GM19193 (cell line): ENCODE measurements around the gene ACVR1B.

Experiments
- POLR2A ChIP-seq: IDR thresholded peaks from 4 replicates; pipeline ENCODE4 v1.6.1; 2011; ENCODE audit not compliant: insufficient read depth, insufficient read length; ENCODE audit errors: extremely low read depth

The ACVR1B gene

GRCh38 chr12:51914034-51914923, 37.2 kb upstream of the ACVR1B start:
- TF ChIP-seq POLR2A = no peak

DNA sequence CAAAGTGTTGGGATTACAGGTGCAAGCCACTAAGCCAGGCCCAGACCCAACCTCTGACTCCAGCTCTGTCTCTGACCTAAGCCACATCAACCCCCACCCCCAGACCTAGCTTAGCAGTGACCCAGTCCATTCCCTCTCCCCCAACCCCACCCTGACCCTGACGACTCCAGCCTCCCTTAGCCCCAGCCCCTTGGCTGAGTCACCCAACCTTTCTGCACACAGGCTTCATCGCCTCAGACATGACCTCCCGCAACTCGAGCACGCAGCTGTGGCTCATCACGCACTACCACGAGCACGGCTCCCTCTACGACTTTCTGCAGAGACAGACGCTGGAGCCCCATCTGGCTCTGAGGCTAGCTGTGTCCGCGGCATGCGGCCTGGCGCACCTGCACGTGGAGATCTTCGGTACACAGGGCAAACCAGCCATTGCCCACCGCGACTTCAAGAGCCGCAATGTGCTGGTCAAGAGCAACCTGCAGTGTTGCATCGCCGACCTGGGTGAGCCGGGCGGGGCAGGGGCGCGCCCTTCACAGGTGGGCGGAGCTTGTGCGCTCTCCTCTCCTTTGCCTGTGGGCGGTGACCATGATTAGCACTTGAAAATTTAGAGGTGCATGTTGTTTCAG, 36.4 kb upstream of the ACVR1B start:
- TF ChIP-seq POLR2A = no peak

DNA sequence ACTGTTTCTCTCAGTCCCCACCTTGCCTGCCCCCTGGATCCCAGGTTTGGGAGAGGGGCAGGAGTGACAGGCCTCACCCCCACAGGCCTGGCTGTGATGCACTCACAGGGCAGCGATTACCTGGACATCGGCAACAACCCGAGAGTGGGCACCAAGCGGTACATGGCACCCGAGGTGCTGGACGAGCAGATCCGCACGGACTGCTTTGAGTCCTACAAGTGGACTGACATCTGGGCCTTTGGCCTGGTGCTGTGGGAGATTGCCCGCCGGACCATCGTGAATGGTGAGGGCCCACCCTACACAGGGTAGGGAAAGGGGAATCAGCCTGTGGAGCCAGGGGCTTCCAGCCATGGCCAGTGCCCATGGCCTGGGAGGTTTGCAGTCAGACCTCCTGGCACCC, 35.5 kb upstream of the ACVR1B start:
- TF ChIP-seq POLR2A = no peak

DNA sequence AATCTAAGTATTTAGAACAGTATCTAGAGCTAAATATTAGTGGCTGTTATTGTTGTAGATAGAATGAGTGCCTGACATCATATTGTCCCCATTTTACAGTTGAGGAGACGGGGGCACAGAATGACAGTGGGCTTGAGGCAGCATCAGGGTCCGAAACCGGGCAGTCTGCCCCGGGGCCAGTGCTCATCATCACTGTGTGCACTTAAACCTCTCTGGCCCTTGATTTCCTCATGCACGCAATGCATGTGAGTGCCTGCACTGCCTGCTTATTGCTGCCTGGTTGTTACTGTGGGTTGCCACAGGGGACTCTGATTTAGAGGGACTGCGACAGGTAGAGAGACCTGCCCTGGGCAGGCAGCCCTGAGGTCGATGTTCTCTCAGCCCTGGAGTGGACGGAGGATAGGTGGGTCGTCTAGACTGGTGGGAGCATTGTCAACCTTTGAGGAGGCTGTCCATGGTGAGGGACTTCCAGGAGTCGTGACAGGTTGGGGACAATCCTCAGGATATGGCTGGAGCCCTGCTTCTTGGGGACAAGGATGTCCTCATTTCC, 34.4 kb upstream of the ACVR1B start:
- no peak for TF ChIP-seq POLR2A

DNA sequence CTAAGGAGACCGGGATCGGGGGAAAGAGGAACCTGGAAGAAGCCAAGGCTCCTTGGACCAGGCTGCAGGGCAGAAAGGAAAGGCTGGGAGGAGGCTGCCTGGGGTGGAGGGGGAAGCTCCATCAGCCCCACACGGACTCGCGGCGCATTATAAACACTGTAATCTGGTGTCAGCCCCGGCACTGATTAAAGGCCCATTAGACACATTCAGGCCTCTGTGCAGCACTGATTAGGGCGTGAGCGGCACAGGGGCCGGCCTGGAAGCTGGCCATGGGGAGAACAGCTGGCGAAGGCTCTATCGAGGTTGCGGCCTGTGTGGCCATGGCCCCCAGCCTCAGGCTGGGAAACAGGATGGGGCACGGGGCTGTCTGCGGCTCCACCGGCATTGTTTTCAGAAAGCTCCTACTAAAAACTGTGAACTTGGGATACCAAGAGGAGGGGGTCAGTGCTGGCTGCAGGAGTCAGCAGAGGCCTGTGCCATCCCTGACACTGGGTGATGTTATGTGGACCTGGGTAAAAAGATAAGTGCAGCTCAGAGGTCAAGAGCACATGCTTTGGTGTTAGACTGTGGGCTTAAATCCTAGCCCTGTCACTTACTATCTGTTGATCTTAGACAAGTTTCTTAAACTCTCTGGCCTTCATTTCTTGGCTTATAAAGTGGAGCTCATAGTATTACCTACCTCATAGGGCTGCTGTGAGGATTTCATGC, 33.6 kb upstream of the ACVR1B start:
- no peak for TF ChIP-seq POLR2A

DNA sequence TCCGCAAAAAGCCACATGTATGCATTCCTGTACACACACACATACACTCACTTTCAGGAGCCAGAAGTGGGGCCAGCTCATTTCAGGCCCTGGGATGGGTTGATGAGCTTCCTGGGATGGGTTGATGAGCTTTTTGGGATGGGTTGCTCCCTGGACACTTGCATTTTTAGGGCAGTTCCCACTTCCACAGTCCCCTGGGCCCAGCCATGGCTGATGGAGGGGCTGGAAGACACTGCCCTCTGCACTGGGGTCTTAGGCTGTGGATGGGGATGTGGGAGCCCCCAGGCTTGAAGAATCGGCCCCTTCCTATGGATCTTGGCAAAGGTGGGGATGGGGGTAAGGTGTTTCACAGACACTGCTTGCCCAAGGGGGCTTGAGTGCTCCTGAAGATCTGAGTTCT, 31.5 kb upstream of the ACVR1B start:
- no peak for TF ChIP-seq POLR2A

GRCh38 chr12:51921017-51921725, 30.3 kb upstream of the ACVR1B start:
- TF ChIP-seq POLR2A = no peak

GRCh38 chr12:51922146-51922545, 29.4 kb upstream of the ACVR1B start:
- no peak for TF ChIP-seq POLR2A

DNA sequence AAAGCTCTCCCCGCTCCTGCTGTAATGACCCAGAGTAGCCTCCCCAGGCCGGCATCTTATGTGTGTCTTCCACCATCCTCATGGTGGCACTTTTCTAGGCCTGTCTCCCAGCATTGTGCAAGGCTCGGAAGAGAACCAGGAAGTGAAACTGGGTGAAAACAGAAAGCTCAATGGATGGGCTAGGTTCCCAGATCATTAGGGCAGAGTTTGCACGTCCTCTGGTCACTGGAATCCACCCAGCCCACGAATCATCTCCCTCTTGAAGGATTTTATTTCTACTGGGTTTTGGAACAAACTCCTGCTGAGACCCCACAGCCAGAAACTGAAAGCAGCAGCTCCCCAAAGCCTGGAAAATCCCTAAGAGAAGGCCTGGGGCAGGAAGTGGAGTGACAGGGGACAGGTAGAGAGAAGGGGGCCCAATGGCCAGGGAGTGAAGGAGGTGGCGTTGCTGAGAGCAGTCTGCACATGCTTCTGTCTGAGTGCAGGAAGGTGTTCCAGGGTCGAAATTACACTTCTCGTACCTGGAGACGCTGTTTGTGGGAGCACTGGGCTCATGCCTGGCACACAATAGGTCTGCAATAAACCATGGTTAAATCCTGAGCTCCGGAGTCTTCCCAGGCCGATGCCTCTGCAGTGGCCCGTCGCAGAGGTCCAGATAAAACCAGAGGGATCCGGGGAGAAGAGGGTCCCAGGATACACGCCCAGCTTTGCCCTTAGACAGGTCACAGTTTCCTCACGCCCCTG, 28.6 kb upstream of the ACVR1B start:
- TF ChIP-seq POLR2A = no peak

GRCh38 chr12:51923506-51924365, 27.8 kb upstream of the ACVR1B start:
- no peak for TF ChIP-seq POLR2A

DNA sequence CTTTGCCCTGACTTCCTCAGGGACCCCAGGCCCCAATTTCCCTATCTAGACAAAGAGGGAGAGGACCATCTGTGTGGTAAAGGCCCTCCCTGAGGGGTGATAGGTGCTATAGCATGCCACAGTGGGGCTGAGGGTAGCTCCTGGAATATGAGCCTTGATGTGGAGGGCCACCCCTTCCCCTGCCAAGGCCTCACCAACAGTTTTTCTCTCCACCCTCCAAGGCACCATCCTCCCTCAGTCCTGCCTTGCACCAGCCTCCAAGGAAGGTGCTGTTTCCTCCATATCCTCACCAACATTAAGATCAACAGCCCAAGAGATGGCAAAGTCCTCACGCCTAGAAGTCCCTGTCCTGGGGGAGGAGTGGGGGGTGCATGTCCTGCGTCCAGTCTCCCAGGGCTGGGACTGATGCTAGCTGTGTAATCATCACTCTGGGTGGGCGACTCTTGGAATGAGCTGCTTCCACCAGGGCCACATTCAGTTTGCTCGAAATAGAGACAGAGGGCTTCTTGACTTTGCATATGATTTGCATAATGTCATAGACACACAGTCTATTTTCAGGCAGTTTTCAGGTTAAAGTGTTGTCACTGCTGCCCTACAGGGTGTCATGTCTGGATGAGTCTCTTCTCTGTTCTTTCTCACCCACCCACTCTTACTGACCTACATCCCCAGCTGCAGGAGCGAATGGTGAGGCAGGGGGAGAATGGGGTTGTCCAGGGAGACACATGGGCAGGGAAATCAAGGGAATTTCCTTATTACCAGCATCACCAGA, 26.8 kb upstream of the ACVR1B start:
- no peak for TF ChIP-seq POLR2A

- no peak for TF ChIP-seq POLR2A
These were observed 26.0 kb upstream of the ACVR1B start for GRCh38 chr12:51925346-51926063.

- no peak for TF ChIP-seq POLR2A
These were observed 25.4 kb upstream of the ACVR1B start for GRCh38 chr12:51926064-51926632.
